Stimulated activated effector memory CD8-positive, alpha-beta T cell treated with anti-CD3 and anti-CD28 coated beads, Interleukin-12 subunit alpha, Interleukin-12 subunit beta, amount 100 ng/mL, for 72 hours (primary cell): ENCODE data around the gene ZC3H7B.

ENCODE experiments used
- ATAC-seq: fragments of 150-1000 bp; cut with Tn5 transposase; 2 replicates; pipeline ENCODE4 v1.10.0; 2021
- DNase-seq, 2 donors: peaks; one replicate each; pipeline ENCODE4 v3.0.0; 2021 to 2022; ENCODE audit warnings: low spot score in 2 of 2
- H3K27ac Mint-ChIP-seq: one replicate; pipeline ENCODE4 v1.8.0; 2022; ENCODE audit warnings: mild to moderate bottlenecking, mixed read lengths
- H3K36me3 Mint-ChIP-seq: one replicate; pipeline ENCODE4 v1.8.0; 2022; ENCODE audit warnings: mild to moderate bottlenecking, mixed read lengths
- H3K4me1 Mint-ChIP-seq: one replicate; pipeline ENCODE4 v1.8.0; 2022; ENCODE audit warnings: mixed read lengths
- H3K4me3 Mint-ChIP-seq: one replicate; pipeline ENCODE4 v1.8.0; 2022; ENCODE audit warnings: mild to moderate bottlenecking, mixed read lengths
- H3K9me3 Mint-ChIP-seq: one replicate; pipeline ENCODE4 v1.8.0; 2022; ENCODE audit warnings: mixed read lengths

ZC3H7B gene

GRCh38 chr22:41302021-41302767 is 869 bp downstream of the ZC3H7B start:
- ATAC-seq = no peak
- peaks cover 2% of the 10 kb centered on the region for H3K36me3 Mint-ChIP-seq
- H3K4me3 Mint-ChIP-seq = peak overlapping the region; percentile 69
- no peaks in the 10 kb centered on the region for H3K9me3 Mint-ChIP-seq
- peaks cover 35% of the 10 kb centered on the region for H3K4me1 Mint-ChIP-seq
- H3K27ac Mint-ChIP-seq = peak overlapping the region; percentile 53
- DNase-seq = peak in 1 of 2 donors; percentile 56

- H3K27ac Mint-ChIP-seq = peak overlapping the region; percentile 53
- H3K4me3 Mint-ChIP-seq = peak overlapping the region; percentile 69
- DNase-seq (no peak), ATAC-seq (no peak)
- H3K9me3 Mint-ChIP-seq = no peaks in the 10 kb centered on the region
- peaks cover 41% of the 10 kb centered on the region for H3K4me1 Mint-ChIP-seq
- peaks cover 9% of the 10 kb centered on the region for H3K36me3 Mint-ChIP-seq
Measured at GRCh38 chr22:41302811-41303210, 1.5 kb downstream of the ZC3H7B start.

GRCh38 chr22:41305646-41306045 is 4.3 kb downstream of the ZC3H7B start:
- H3K27ac Mint-ChIP-seq = peak overlapping the region; percentile 48
- H3K9me3 Mint-ChIP-seq = no peaks in the 10 kb centered on the region
- DNase-seq (no peak), ATAC-seq (no peak)
- H3K4me1 Mint-ChIP-seq = peaks cover 55% of the 10 kb centered on the region
- peaks cover 9% of the 10 kb centered on the region for H3K36me3 Mint-ChIP-seq
- peak overlapping the region; percentile 7 for H3K4me3 Mint-ChIP-seq

- Mint-ChIP-seq H3K36me3 (peaks cover 9% of the 10 kb centered on the region), H3K27ac (peak overlapping the region; percentile 92), H3K4me1 (peaks cover 58% of the 10 kb centered on the region), H3K9me3 (no peaks in the 10 kb centered on the region), H3K4me3 (no peak overlapping the region)
- DNase-seq = no peak
- ATAC-seq = no peak
Measured at GRCh38 chr22:41308054-41308453, 6.7 kb downstream of the ZC3H7B start.

GRCh38 chr22:41308544-41308947 is 7.2 kb downstream of the ZC3H7B start:
- Mint-ChIP-seq H3K36me3 (peaks cover 9% of the 10 kb centered on the region), H3K27ac (peak overlapping the region; percentile 92), H3K4me3 (no peak overlapping the region), H3K9me3 (no peaks in the 10 kb centered on the region), H3K4me1 (peaks cover 54% of the 10 kb centered on the region)
- ATAC-seq = no peak
- DNase-seq = no peak

GRCh38 chr22:41310336-41310735 is 9.0 kb downstream of the ZC3H7B start:
- DNase-seq (no peak), ATAC-seq (no peak)
- H3K36me3 Mint-ChIP-seq = peaks cover 15% of the 10 kb centered on the region
- no peaks in the 10 kb centered on the region for H3K9me3 Mint-ChIP-seq
- no peak overlapping the region for H3K27ac Mint-ChIP-seq
- H3K4me1 Mint-ChIP-seq = peaks cover 43% of the 10 kb centered on the region
- H3K4me3 Mint-ChIP-seq = no peak overlapping the region

GRCh38 chr22:41311487-41311886 is 10.2 kb downstream of the ZC3H7B start:
- peak overlapping the region; percentile 44 for H3K27ac Mint-ChIP-seq
- ATAC-seq (no peak), DNase-seq (no peak)
- no peaks in the 10 kb centered on the region for H3K9me3 Mint-ChIP-seq
- H3K4me1 Mint-ChIP-seq = peaks cover 36% of the 10 kb centered on the region
- H3K36me3 Mint-ChIP-seq = peaks cover 26% of the 10 kb centered on the region
- H3K4me3 Mint-ChIP-seq = no peak overlapping the region

GRCh38 chr22:41314821-41315220 is 13.5 kb downstream of the ZC3H7B start:
- DNase-seq (no peak), ATAC-seq (no peak)
- no peak overlapping the region for H3K27ac Mint-ChIP-seq
- H3K4me3 Mint-ChIP-seq = no peak overlapping the region
- no peaks in the 10 kb centered on the region for H3K9me3 Mint-ChIP-seq
- peaks cover 42% of the 10 kb centered on the region for H3K36me3 Mint-ChIP-seq
- peaks cover 20% of the 10 kb centered on the region for H3K4me1 Mint-ChIP-seq

GRCh38 chr22:41315586-41315985 is 14.3 kb downstream of the ZC3H7B start:
- H3K27ac Mint-ChIP-seq = no peak overlapping the region

GRCh38 chr22:41320416-41321240 is 19.3 kb downstream of the ZC3H7B start:
- no peak overlapping the region for H3K4me3 Mint-ChIP-seq
- H3K27ac Mint-ChIP-seq = no peak overlapping the region
- H3K4me1 Mint-ChIP-seq = peaks cover 15% of the 10 kb centered on the region

More at GRCh38 chr22:41315586-41315985, 14.3 kb downstream of the ZC3H7B start:
- no peaks in the 10 kb centered on the region for H3K9me3 Mint-ChIP-seq
- no peak overlapping the region for H3K4me3 Mint-ChIP-seq
- peaks cover 49% of the 10 kb centered on the region for H3K36me3 Mint-ChIP-seq
- DNase-seq = no peak
- peaks cover 20% of the 10 kb centered on the region for H3K4me1 Mint-ChIP-seq
- no peak for ATAC-seq

GRCh38 chr22:41324821-41325528 is 23.6 kb downstream of the ZC3H7B start:
- DNase-seq (no peak), ATAC-seq (no peak)
- Mint-ChIP-seq H3K4me3 (no peak overlapping the region), H3K36me3 (peaks cover 84% of the 10 kb centered on the region), H3K9me3 (no peaks in the 10 kb centered on the region), H3K4me1 (peaks cover 8% of the 10 kb centered on the region), H3K27ac (peak overlapping the region; percentile 79)

More at GRCh38 chr22:41320416-41321240, 19.3 kb downstream of the ZC3H7B start:
- peaks cover 75% of the 10 kb centered on the region for H3K36me3 Mint-ChIP-seq
- DNase-seq = no peak
- no peaks in the 10 kb centered on the region for H3K9me3 Mint-ChIP-seq
- ATAC-seq = no peak

- Mint-ChIP-seq H3K4me1 (peaks cover 8% of the 10 kb centered on the region), H3K9me3 (no peaks in the 10 kb centered on the region), H3K27ac (no peak overlapping the region), H3K4me3 (no peak overlapping the region), H3K36me3 (peaks cover 83% of the 10 kb centered on the region)
- no peak for DNase-seq
- ATAC-seq = no peak
Measured at GRCh38 chr22:41327124-41327523, 25.8 kb downstream of the ZC3H7B start.

- H3K4me1 Mint-ChIP-seq = no peaks in the 10 kb centered on the region
- no peak overlapping the region for H3K4me3 Mint-ChIP-seq
- H3K9me3 Mint-ChIP-seq = no peaks in the 10 kb centered on the region
- H3K27ac Mint-ChIP-seq = no peak overlapping the region
- DNase-seq (no peak), ATAC-seq (no peak)
- peaks cover 78% of the 10 kb centered on the region for H3K36me3 Mint-ChIP-seq
Measured at GRCh38 chr22:41330169-41330568, 28.8 kb downstream of the ZC3H7B start.

- Mint-ChIP-seq H3K27ac (peak overlapping the region; percentile 39), H3K9me3 (no peaks in the 10 kb centered on the region), H3K36me3 (peaks cover 61% of the 10 kb centered on the region), H3K4me1 (no peaks in the 10 kb centered on the region), H3K4me3 (no peak overlapping the region)
- DNase-seq (no peak), ATAC-seq (no peak)
Measured at GRCh38 chr22:41332217-41332939, 31.1 kb downstream of the ZC3H7B start.

- Mint-ChIP-seq H3K4me3 (no peak overlapping the region), H3K9me3 (no peaks in the 10 kb centered on the region), H3K36me3 (peaks cover 52% of the 10 kb centered on the region), H3K4me1 (no peaks in the 10 kb centered on the region), H3K27ac (peak overlapping the region; percentile 39)
- DNase-seq (no peak), ATAC-seq (no peak)
Measured at GRCh38 chr22:41333806-41334205, 32.5 kb downstream of the ZC3H7B start.
